Thymus (tissue), 14 donors: ENCODE results near the gene FAM193A. TPM values are rescaled to one million over a fixed set of nuclear protein-coding genes. Genes with fewer than 3 reads are reported as not detected.

Experiments
- DNase-seq, 9 donors: peaks; one replicate each; pipeline ENCODE4 v3.0.0-alpha.2; 2013; ENCODE audit warnings: low spot score in 9 of 9, low read depth in 6 of 9, missing footprints in 1 of 9
- H3K27ac ChIP-seq, 2 donors: one replicate each; pipeline ENCODE4 v1.5.1; 2013; ENCODE audit warnings: control low read depth in 1 of 2, low read depth in 1 of 2, low read length in 1 of 2, mild to moderate bottlenecking in 1 of 2, moderate library complexity in 1 of 2
- H3K27me3 ChIP-seq, 2 donors: one replicate each; pipeline ENCODE4 v1.5.1; 2013; ENCODE audit warnings: low read length in 1 of 2; ENCODE audit not compliant: control insufficient read depth in 2 of 2, insufficient read depth in 1 of 2
- H3K36me3 ChIP-seq, 2 donors: one replicate each; pipeline ENCODE4 v1.5.1; 2013; ENCODE audit warnings: low read length in 1 of 2, mild to moderate bottlenecking in 1 of 2, moderate library complexity in 1 of 2; ENCODE audit not compliant: control insufficient read depth in 2 of 2, insufficient read depth in 2 of 2
- H3K4me1 ChIP-seq, 2 donors: one replicate each; pipeline ENCODE4 v1.5.1; 2013; ENCODE audit warnings: low read length in 2 of 2; ENCODE audit not compliant: control insufficient read depth in 2 of 2, insufficient read depth in 2 of 2
- H3K4me3 ChIP-seq, 2 donors: one replicate each; pipeline ENCODE4 v1.5.1; 2013; ENCODE audit warnings: low read length in 2 of 2, control low read depth in 1 of 2, mild to moderate bottlenecking in 1 of 2
- H3K9me3 ChIP-seq, 2 donors: one replicate each; pipeline ENCODE4 v1.5.1; 2013; ENCODE audit warnings: low read length in 1 of 2, mild to moderate bottlenecking in 1 of 2; ENCODE audit not compliant: control insufficient read depth in 2 of 2, insufficient read depth in 1 of 2
- WGBS: extraction: QIAGEN DNeasy Blood & Tissue Kit; methylation state at CpG from one replicate; pipeline ENCODE4 v1.1.7; 2013; 5-methylcytosine and 5-hydroxymethylcytosine counted together
- long read RNA-seq, 10 donors: transcript quantifications; one replicate each; lab custom pipeline, GENCODE V29; 2026
- polyA plus RNA-seq: library from polyadenylated mRNA; stranded (reverse); fragments of 200-250 nt; gene quantifications from one replicate; pipeline ENCODE4 v1.2.3, GENCODE V29; 2013
- total RNA-seq: library from RNA; stranded (reverse); fragments of 120-200 nt; gene quantifications from one replicate; pipeline ENCODE4 v1.2.4, GENCODE V29; 2013
- donor health status: healthy.

Gene FAM193A
- total RNA-seq: 9.0 TPM
- 13.8 TPM for polyA plus RNA-seq
- long read RNA-seq, donor 1: 0 reads
- long read RNA-seq, donor 2: 0 reads
- long read RNA-seq, donor 3: 0 reads
- long read RNA-seq, donor 4, partial matches to known transcripts: 0 of 1 reads
- long read RNA-seq, donor 4, other reads (novel, unspliced or antisense): 0 of 1 reads
- long read RNA-seq, donor 5, partial matches to known transcripts: 12 of 28 reads
- long read RNA-seq, donor 5, other reads (novel, unspliced or antisense): 16 of 28 reads
- long read RNA-seq, donor 6: 0 reads
- long read RNA-seq, donor 7: 0 reads
- long read RNA-seq, donor 8: 0 reads
- long read RNA-seq, donor 9: 0 reads
- long read RNA-seq, donor 10: 0 reads

- Histone ChIP-seq H3K27ac (peak within 1 kb of the TSS; percentile 83 to 94), H3K4me1 (peaks cover 9 to 16% of the 10 kb centered on the region in 2 donors), H3K36me3 (no peaks in the 10 kb centered on the region), H3K9me3 (no peaks in the 10 kb centered on the region), H3K4me3 (peak within 1 kb of the TSS; percentile 69 to 89), H3K27me3 (no peaks in the 10 kb centered on the region)
- DNase-seq: peak; percentile 88 to 100 (median 98)
- under 1% methylated on average over 105 of the region's 106 CpGs for WGBS
These were observed at the start of gene FAM193A for GRCh38 chr4:2536193-2537010. Gene FAM193A, plus strand, starts transcription at chr4:2536647. Its CDS starts 269 bp downstream, at chr4:2536916.

- 88% methylated on average over 6 of the region's 6 CpGs for WGBS
- Histone ChIP-seq H3K4me3 (no peak overlapping the region), H3K4me1 (peaks cover 19 to 46% of the 10 kb centered on the region in 2 donors), H3K27me3 (no peaks in the 10 kb centered on the region), H3K36me3 (peaks cover 31 to 43% of the 10 kb centered on the region in 2 donors), H3K27ac (no peak overlapping the region), H3K9me3 (peaks cover 0 to 6% of the 10 kb centered on the region in 2 donors)
- DNase-seq: no peak
These were observed 49.5 kb upstream of the FAM193A start for GRCh38 chr4:2486981-2487380.

- WGBS: 95% methylated on average over 6 of the region's 6 CpGs
- H3K36me3 ChIP-seq: peaks cover 36 to 47% of the 10 kb centered on the region in 2 donors
- H3K4me1 ChIP-seq: peaks cover 15 to 41% of the 10 kb centered on the region in 2 donors
- H3K9me3 ChIP-seq: peaks cover 0 to 6% of the 10 kb centered on the region in 2 donors
- no peak overlapping the region for H3K4me3 ChIP-seq
- no peak for DNase-seq
- H3K27ac ChIP-seq: no peak overlapping the region
- H3K27me3 ChIP-seq: no peaks in the 10 kb centered on the region
These were observed 48.8 kb upstream of the FAM193A start for GRCh38 chr4:2487632-2488031.

- WGBS: 98% methylated on average over 20 of the region's 20 CpGs
- H3K4me3 ChIP-seq: no peak overlapping the region
- H3K4me1 ChIP-seq: peaks cover 12 to 32% of the 10 kb centered on the region in 2 donors
- H3K27ac ChIP-seq: no peak overlapping the region
- no peak for DNase-seq
- peaks cover 0 to 6% of the 10 kb centered on the region in 2 donors for H3K9me3 ChIP-seq
- peaks cover 48 to 57% of the 10 kb centered on the region in 2 donors for H3K36me3 ChIP-seq
- H3K27me3 ChIP-seq: no peaks in the 10 kb centered on the region
These were observed 47.2 kb upstream of the FAM193A start for GRCh38 chr4:2489081-2489805.

- Histone ChIP-seq H3K36me3 (peaks cover 53 to 58% of the 10 kb centered on the region in 2 donors), H3K27ac (peak overlapping the region in 1 of 2 donors; percentile 37), H3K4me1 (peaks cover 11 to 25% of the 10 kb centered on the region in 2 donors), H3K4me3 (no peak overlapping the region), H3K27me3 (no peaks in the 10 kb centered on the region), H3K9me3 (peaks cover 0 to 6% of the 10 kb centered on the region in 2 donors)
- WGBS: 97% methylated on average over 9 of the region's 9 CpGs
- DNase-seq: no peak
These were observed 46.5 kb upstream of the FAM193A start for GRCh38 chr4:2489841-2490552.

GRCh38 chr4:2492970-2493369 lies 43.5 kb upstream of the FAM193A start:
- DNase-seq: no peak
- Histone ChIP-seq H3K4me1 (no peaks in the 10 kb centered on the region), H3K27ac (no peak overlapping the region), H3K9me3 (no peaks in the 10 kb centered on the region), H3K36me3 (peaks cover 75 to 79% of the 10 kb centered on the region in 2 donors), H3K27me3 (no peaks in the 10 kb centered on the region), H3K4me3 (no peak overlapping the region)
- 94% methylated on average over 1 of the region's 1 CpG for WGBS

GRCh38 chr4:2494992-2495391 lies 41.5 kb upstream of the FAM193A start:
- Histone ChIP-seq H3K27me3 (no peaks in the 10 kb centered on the region), H3K27ac (no peak overlapping the region), H3K9me3 (no peaks in the 10 kb centered on the region), H3K4me1 (no peaks in the 10 kb centered on the region), H3K4me3 (no peak overlapping the region), H3K36me3 (peaks cover 82 to 84% of the 10 kb centered on the region in 2 donors)
- DNase-seq: no peak
- WGBS: 96% methylated on average over 3 of the region's 3 CpGs

GRCh38 chr4:2497324-2497723 lies 39.1 kb upstream of the FAM193A start:
- H3K4me1 ChIP-seq: no peaks in the 10 kb centered on the region
- DNase-seq: no peak
- H3K9me3 ChIP-seq: no peaks in the 10 kb centered on the region
- H3K36me3 ChIP-seq: peaks cover 83 to 84% of the 10 kb centered on the region in 2 donors
- H3K27ac ChIP-seq: peak overlapping the region in 1 of 2 donors; percentile 31
- no peak overlapping the region for H3K4me3 ChIP-seq
- WGBS: 98% methylated on average over 4 of the region's 4 CpGs
- no peaks in the 10 kb centered on the region for H3K27me3 ChIP-seq
